ENCODE results near the gene TRMT11. TPM values are rescaled to one million over a fixed set of nuclear protein-coding genes. Genes with fewer than 3 reads are reported as not detected.
A peak's percentile ranks its signal among the peaks of the same experiment; 100 is the strongest.

Gene TRMT11
- 27.9 and 29.1 TPM in 2 replicates for total RNA-seq

- H3K27ac Mint-ChIP-seq, result no peak within 1 kb of the TSS
- intact Hi-C loops (cut with micrococcal nuclease), result loop anchor here (1.0 to 5.0 kb wide), 8 partner anchors 12 to 684 kb away; partner anchors contain the start of genes CENPW, HDDC2 and HINT3
- no peak within 1 kb of the TSS for H3K4me3 Mint-ChIP-seq
- H3K9me3 Mint-ChIP-seq, result no peaks in the 10 kb centered on the region
- DNase-seq (ENCODE audit: low spot score), result peak; percentile 72
- no peaks in the 10 kb centered on the region for H3K27me3 Mint-ChIP-seq (ENCODE audit: insufficient read depth)
- no peaks in the 10 kb centered on the region for H3K36me3 Mint-ChIP-seq (ENCODE audit: low read depth)
- peaks cover 8% of the 10 kb centered on the region for H3K4me1 Mint-ChIP-seq (ENCODE audit: low read depth)
Observed at GRCh38 chr6:125986301-125987025, at the start of gene TRMT11. Gene TRMT11 (plus strand): TSS chr6:125986540. CDS start chr6:125986551, 11 bp downstream.

- intact Hi-C loops (cut with micrococcal nuclease), result no loop called here
- Mint-ChIP-seq H3K27me3 (ENCODE audit: insufficient read depth) (peaks cover 3% of the 10 kb centered on the region), H3K4me3 (no peak overlapping the region), H3K4me1 (ENCODE audit: low read depth) (peaks cover 29% of the 10 kb centered on the region), H3K27ac (no peak overlapping the region), H3K36me3 (ENCODE audit: low read depth) (peaks cover 2% of the 10 kb centered on the region), H3K9me3 (no peaks in the 10 kb centered on the region)
- no peak for DNase-seq (ENCODE audit: low spot score)
Observed at GRCh38 chr6:125939026-125939425, 47.3 kb upstream of the TRMT11 start.

- H3K27ac Mint-ChIP-seq, result no peak overlapping the region
- peaks cover 34% of the 10 kb centered on the region for H3K4me1 Mint-ChIP-seq (ENCODE audit: low read depth)
- H3K4me3 Mint-ChIP-seq, result no peak overlapping the region
- H3K27me3 Mint-ChIP-seq (ENCODE audit: insufficient read depth), result peaks cover 3% of the 10 kb centered on the region
- no peak for DNase-seq (ENCODE audit: low spot score)
- H3K9me3 Mint-ChIP-seq, result no peaks in the 10 kb centered on the region
- H3K36me3 Mint-ChIP-seq (ENCODE audit: low read depth), result peaks cover 2% of the 10 kb centered on the region
- intact Hi-C loops (cut with micrococcal nuclease), result no loop called here
Observed at GRCh38 chr6:125939791-125940190, 46.5 kb upstream of the TRMT11 start.

DNA sequence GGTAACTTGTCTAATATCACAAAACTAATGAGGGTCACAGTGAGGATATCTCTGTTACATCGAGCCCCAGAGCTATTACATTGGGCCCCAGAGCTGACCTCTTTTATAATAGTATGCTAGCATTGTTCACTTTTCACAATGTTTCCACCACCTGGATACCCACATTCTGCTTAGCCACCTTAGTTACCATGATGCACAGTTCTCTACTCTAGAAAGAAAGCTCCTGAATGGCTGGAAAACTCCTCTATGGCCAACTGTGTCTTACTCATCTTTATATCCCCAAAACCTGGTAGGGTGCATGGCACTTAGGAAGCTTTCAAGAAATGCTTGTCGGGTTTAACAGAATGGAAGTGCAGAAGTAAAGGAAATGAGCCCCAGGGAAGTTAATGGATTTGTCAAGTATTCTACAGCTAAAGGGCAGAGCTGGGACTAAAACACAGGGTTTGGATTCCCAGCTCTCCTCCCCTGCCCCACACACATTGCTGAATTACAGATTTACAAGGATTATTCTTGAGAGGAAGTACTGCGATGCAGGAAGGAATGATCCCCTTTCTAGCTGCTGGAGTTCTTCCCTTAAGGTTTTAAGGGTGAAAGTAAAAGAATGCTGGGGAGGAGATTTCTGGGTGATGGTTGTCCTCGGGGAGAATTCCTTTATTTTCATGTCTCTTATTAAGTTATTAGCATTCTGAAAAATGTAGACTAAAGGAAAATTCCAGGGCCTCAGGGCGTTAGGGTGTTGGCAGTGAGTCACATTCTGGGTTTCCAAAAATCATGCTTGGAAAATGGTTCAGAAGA, 45.9 kb upstream of the TRMT11 start:
- no peak for DNase-seq (ENCODE audit: low spot score)
- intact Hi-C loops (cut with micrococcal nuclease), result no loop called here

DNA sequence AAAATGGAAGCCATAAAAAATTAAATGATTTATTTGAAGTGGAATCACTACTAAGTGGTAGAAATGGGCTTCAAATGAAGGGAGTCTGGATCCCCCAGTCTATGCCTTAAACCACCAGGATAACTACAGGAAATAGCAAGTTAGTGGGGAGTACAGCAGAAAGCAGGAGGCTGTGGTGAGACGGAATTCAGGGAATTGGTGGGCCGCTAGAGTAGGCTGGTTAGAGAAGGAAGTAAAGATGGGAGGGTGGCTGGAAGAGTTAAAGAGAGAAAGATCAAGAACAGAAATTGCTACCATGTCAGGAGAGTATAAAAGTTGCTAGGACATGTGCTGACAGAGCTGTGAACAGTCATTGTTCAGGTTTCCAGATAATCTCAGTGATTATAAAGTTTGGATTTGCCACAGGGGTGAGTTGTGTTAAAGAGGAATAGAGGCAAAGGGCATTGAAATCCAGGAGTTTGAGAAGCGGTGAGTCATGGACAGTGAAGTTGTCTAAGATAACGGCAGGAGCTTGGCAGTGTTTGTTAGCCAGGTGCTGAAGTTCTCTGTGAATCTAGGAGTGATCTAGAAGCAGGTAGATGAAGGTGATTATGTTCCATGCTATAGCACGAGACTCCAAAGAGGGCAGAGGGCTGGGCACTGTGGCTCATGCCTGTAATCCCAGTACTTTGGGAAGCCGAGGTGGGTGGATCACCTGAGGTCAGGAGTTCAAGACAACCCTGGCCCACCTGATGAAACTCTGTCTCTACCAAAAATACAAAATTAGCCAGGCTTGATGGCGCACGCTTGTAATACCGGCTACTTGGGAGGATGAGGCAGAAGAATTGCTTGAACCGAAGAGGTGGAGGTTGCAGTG, 43.4 kb upstream of the TRMT11 start:
- peaks cover 41% of the 10 kb centered on the region for H3K4me1 Mint-ChIP-seq (ENCODE audit: low read depth)
- H3K9me3 Mint-ChIP-seq, result no peaks in the 10 kb centered on the region
- no peak for DNase-seq (ENCODE audit: low spot score)
- no peak overlapping the region for H3K4me3 Mint-ChIP-seq
- intact Hi-C loops (cut with micrococcal nuclease), result loop anchor here (1.0 kb wide), 1 partner anchor 12 kb away; no protein-coding TSS in a partner anchor
- H3K27ac Mint-ChIP-seq, result peak overlapping the region; percentile 36
- H3K27me3 Mint-ChIP-seq (ENCODE audit: insufficient read depth), result peaks cover 3% of the 10 kb centered on the region
- peaks cover 2% of the 10 kb centered on the region for H3K36me3 Mint-ChIP-seq (ENCODE audit: low read depth)

More for the DNA sequence above, 45.9 kb upstream of the TRMT11 start:
- Mint-ChIP-seq H3K27me3 (ENCODE audit: insufficient read depth) (peaks cover 3% of the 10 kb centered on the region), H3K36me3 (ENCODE audit: low read depth) (peaks cover 2% of the 10 kb centered on the region), H3K27ac (no peak overlapping the region), H3K4me3 (no peak overlapping the region), H3K4me1 (ENCODE audit: low read depth) (peaks cover 34% of the 10 kb centered on the region), H3K9me3 (no peaks in the 10 kb centered on the region)

DNA sequence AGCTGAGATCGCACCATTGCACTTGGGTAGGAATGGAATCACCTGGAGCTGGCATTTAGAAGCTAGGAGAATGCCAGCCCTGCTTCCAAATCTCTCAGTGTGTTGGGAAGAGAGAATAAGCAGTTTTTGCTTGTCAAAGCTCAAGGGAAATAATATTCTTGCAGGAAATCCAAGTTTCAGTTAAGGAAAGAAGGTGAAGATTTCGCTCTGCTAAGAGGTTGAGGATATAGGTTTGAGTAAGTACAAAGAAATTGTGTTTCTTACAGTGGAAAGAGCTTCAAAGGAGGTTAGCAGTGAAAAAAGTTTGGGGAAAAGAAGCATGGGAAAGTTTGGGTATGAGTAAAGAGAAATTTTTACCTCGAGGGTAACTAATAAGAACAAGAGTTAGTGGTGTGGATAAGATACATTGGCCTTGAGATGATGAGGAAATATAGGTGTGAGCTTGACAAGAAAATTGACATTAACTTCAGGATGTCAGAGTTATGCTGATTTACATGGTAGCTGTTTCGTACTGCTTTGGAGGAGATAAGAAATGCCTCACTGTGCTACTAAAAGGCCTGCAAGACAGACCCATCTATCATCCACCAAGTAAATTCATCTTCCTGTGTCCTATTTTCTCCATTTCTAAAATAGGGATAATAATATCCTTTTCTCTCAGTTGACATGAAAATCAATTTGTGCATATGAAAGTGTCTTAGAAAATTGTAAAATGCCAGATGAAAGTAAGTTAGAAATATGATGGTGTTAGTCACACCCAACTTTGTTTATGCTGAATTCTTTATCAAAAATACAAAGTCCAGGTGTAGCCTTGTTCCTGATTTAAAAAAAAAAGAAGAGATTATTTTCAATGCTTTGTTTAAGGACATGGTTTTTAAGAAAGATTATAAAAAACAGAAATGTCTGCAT, 42.6 kb upstream of the TRMT11 start:
- peaks cover 3% of the 10 kb centered on the region for H3K27me3 Mint-ChIP-seq (ENCODE audit: insufficient read depth)
- no peaks in the 10 kb centered on the region for H3K9me3 Mint-ChIP-seq
- intact Hi-C loops (cut with micrococcal nuclease), result loop anchor here (1.0 kb wide), 1 partner anchor 12 kb away; no protein-coding TSS in a partner anchor
- no peak for DNase-seq (ENCODE audit: low spot score)
- H3K4me3 Mint-ChIP-seq, result no peak overlapping the region
- no peak overlapping the region for H3K27ac Mint-ChIP-seq
- peaks cover 2% of the 10 kb centered on the region for H3K36me3 Mint-ChIP-seq (ENCODE audit: low read depth)
- peaks cover 41% of the 10 kb centered on the region for H3K4me1 Mint-ChIP-seq (ENCODE audit: low read depth)

GRCh38 chr6:125944434-125944816, 41.9 kb upstream of the TRMT11 start:
- DNase-seq (ENCODE audit: low spot score), result no peak
- H3K4me1 Mint-ChIP-seq (ENCODE audit: low read depth), result peaks cover 36% of the 10 kb centered on the region
- H3K27ac Mint-ChIP-seq, result no peak overlapping the region
- H3K9me3 Mint-ChIP-seq, result no peaks in the 10 kb centered on the region
- intact Hi-C loops (cut with micrococcal nuclease), result no loop called here
- no peaks in the 10 kb centered on the region for H3K27me3 Mint-ChIP-seq (ENCODE audit: insufficient read depth)
- no peak overlapping the region for H3K4me3 Mint-ChIP-seq
- peaks cover 2% of the 10 kb centered on the region for H3K36me3 Mint-ChIP-seq (ENCODE audit: low read depth)

DNA sequence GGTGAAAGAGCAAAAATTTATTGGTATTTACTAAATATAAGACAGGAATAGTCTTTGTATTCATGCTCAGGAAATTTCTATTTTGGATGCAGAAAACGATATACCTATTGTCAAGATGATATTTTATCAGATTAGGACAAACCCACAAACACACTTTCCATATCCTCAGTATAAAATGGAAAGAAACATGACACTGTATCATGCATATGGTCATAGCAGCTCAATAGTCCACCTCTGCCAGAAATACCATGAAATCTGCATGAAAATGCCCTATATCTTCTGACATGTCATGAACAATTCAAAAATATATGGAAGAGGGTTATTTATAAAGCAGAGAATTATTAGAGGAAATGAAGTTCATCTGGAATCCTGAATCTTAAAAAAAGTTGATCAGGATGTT, 41.4 kb upstream of the TRMT11 start:
- intact Hi-C loops (cut with micrococcal nuclease), result no loop called here

DNA sequence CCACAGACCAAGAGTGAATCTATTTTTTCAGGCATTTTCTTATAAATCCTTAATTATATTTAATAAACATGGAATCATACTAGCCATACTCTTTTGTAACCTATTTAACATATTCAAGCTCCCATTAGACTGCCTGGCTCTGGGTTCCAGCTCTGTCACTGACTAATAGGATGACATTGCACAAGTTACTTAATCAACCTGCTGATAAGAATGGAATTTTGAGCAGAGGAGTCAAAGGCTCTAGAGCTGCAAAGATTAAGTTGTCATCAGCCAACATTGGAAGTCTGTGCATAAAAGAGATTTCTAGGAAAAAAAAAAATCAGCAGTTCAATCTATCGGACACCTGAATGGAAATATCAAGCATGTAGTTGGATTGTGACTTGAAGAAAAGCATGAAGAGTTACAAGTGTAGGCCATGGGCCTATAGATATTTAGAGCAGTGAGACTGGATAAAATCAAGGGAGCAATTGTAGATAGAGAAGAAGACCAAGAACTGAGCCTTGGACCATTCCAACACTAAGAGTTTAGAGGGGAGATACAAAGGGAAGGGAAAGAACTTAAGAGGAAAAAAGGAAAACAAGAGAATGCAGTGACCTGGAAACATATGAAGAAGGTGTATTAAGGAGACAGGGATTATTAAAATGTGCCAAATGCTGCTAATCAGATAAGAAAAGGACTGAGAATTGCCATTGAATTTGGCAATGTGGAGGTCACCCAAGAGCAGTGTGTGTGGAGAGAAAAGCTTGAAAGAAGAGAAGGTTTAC, 40.8 kb upstream of the TRMT11 start:
- Mint-ChIP-seq H3K27ac (no peak overlapping the region), H3K9me3 (no peaks in the 10 kb centered on the region), H3K27me3 (ENCODE audit: insufficient read depth) (peaks cover 1% of the 10 kb centered on the region), H3K4me1 (ENCODE audit: low read depth) (peaks cover 25% of the 10 kb centered on the region), H3K36me3 (ENCODE audit: low read depth) (peaks cover 2% of the 10 kb centered on the region), H3K4me3 (no peak overlapping the region)
- DNase-seq (ENCODE audit: low spot score), result no peak
- intact Hi-C loops (cut with micrococcal nuclease), result no loop called here

More for the DNA sequence above, 41.4 kb upstream of the TRMT11 start:
- Mint-ChIP-seq H3K27ac (no peak overlapping the region), H3K4me3 (no peak overlapping the region), H3K27me3 (ENCODE audit: insufficient read depth) (peaks cover 1% of the 10 kb centered on the region), H3K4me1 (ENCODE audit: low read depth) (peaks cover 32% of the 10 kb centered on the region), H3K36me3 (ENCODE audit: low read depth) (peaks cover 2% of the 10 kb centered on the region), H3K9me3 (no peaks in the 10 kb centered on the region)
- DNase-seq (ENCODE audit: low spot score), result no peak

DNA sequence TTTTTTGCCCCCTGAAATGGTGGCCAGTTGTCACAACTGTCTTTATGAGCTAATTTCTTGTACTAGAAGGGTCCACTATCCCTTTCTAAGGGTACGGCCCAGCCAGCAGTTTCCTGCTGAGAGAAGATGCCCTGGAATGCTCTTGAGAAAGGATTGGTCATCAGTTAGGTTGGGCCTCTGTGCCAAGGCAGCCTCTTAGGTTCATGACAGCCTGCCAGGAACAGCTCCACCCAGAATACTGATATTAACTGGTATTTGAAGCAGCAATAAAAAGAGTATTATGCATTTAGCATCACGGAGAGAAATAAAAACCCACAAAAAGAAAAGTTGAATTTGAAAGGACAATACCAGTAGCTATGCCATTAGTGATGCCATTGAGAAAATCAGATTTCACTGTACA, 38.7 kb upstream of the TRMT11 start:
- peaks cover 1% of the 10 kb centered on the region for H3K36me3 Mint-ChIP-seq (ENCODE audit: low read depth)
- no peaks in the 10 kb centered on the region for H3K9me3 Mint-ChIP-seq
- intact Hi-C loops (cut with micrococcal nuclease), result no loop called here
- no peak for DNase-seq (ENCODE audit: low spot score)
- H3K4me3 Mint-ChIP-seq, result no peak overlapping the region
- no peak overlapping the region for H3K27ac Mint-ChIP-seq
- H3K27me3 Mint-ChIP-seq (ENCODE audit: insufficient read depth), result peaks cover 1% of the 10 kb centered on the region
- H3K4me1 Mint-ChIP-seq (ENCODE audit: low read depth), result peaks cover 23% of the 10 kb centered on the region

DNA sequence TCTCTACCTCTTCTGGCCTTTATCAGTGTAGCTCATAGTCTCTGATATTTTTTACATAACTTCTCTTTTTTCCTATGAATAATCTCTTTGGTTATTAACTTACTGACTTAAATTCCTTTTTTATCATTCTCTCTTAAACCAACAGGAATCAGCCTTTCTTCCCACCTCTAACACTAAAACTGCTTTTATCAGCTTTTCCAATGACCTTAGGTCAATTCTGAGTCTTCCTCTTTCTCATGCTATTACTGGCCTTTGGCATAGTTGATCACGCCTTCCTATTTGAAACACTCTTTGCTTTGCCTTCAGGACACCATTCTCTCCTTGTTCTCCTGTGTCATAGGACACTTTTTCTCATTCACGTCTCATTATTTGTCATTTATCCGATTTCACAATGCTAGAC, 37.9 kb upstream of the TRMT11 start:
- H3K27me3 Mint-ChIP-seq (ENCODE audit: insufficient read depth), result peaks cover 1% of the 10 kb centered on the region
- intact Hi-C loops (cut with micrococcal nuclease), result no loop called here
- no peak for DNase-seq (ENCODE audit: low spot score)
- no peak overlapping the region for H3K4me3 Mint-ChIP-seq
- H3K27ac Mint-ChIP-seq, result no peak overlapping the region
- peaks cover 18% of the 10 kb centered on the region for H3K4me1 Mint-ChIP-seq (ENCODE audit: low read depth)
- no peaks in the 10 kb centered on the region for H3K36me3 Mint-ChIP-seq (ENCODE audit: low read depth)
- H3K9me3 Mint-ChIP-seq, result no peaks in the 10 kb centered on the region
